ENCODE data around the gene FAM13A.

GRCh38 chr4:88957570-88957969 lies 99.4 kb downstream of the FAM13A start:
- TF ChIP-seq CTCF (IDR thresholded peaks at IDR 0.05; ENCODE audit: insufficient read depth, low read length, poor library complexity, severe bottlenecking) (no peak), EZH2phosphoT487 (conservative IDR thresholded peaks at IDR 0.05; ENCODE audit: low read length) (no peak)
